Stimulated activated CD4-positive, alpha-beta T cell treated with anti-CD3 and anti-CD28 coated beads, Interleukin-15, amount 100 ng/mL, for 48 hours (primary cell): Measurements from ENCODE around the gene ADPGK.
"Not testable (repeated sequence)": the region's sequence is repeated elsewhere in the genome, so short reads cannot be mapped to it uniquely, and the experiment has no call there.

ENCODE experiments used
- DNase-seq, 2 donors: peaks; one replicate each; pipeline ENCODE4 v3.0.0-alpha.2; 2020; ENCODE audit warnings: low read depth in 2 of 2

Gene ADPGK

DNA sequence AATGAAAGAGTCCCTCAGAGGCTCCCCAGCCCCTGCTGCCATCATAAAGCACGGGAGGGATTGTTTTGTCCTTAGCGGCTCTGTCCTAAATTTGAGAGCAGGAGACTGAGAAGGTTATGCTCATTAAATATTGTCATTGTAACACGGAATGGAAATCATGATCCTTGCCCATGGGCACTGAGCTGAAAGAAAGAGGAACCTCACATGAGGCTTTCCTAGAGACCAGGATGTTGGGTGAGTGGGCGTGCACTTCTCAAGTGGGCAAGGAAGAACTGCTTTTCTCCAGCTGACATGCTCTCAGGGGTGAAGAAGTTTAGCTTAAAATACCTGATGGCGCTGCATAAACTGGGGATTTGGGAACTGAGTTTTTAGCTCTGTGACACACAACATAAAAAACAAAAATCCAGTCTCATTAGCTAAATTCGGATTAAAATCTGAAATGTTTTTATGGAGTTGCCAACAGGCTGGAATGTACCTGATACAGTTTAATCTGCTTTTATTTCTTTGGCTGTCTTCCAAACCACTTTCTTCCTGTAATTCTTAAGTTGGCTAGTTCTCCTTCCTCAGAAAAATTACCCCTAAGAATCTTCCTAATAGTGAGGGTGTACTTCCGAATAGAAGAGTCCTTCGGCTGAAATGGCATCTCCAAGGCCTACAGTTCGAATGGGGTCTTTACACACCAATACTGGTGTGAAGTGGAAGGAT, 31.7 kb downstream of the ADPGK start:
- no peak for DNase-seq

DNA sequence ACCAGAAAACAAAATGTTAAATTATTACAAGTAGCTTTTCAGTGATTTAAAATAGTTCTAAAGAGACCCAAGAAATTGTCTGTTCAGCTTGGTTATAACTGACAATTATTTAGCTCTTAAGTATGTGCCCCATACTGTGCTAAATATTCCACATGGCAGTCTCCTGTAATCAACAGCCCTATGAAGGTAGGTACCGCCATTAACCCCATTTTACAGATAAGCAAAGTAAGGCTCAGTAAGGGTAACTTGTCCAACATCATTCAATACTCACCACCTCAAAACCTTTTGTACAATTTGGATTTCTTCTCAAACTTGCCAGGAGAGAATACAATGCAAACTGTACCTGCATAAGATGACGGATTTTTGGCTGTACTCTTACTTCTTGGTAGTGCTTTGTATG, 33.9 kb downstream of the ADPGK start:
- DNase-seq = no peak

DNA sequence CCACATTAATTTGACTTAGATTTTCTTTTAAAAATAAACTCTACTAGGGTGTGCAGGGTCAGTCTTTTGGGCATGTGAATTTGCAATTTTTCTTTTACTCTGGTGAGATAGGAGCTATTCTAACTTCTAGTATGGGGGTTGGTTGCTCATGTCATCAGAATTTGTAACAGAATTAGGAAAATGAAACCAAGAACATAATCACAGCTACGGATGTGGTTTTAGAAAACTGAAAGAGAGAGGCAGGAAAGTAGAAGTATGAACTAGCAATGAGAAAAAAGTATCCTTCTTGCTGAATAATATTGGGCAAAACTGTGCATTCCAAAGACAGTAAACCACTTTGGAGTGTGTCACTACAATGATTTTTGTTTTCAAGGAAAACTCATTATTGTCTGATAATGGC, 43.3 kb downstream of the ADPGK start:
- DNase-seq = no peak

DNA sequence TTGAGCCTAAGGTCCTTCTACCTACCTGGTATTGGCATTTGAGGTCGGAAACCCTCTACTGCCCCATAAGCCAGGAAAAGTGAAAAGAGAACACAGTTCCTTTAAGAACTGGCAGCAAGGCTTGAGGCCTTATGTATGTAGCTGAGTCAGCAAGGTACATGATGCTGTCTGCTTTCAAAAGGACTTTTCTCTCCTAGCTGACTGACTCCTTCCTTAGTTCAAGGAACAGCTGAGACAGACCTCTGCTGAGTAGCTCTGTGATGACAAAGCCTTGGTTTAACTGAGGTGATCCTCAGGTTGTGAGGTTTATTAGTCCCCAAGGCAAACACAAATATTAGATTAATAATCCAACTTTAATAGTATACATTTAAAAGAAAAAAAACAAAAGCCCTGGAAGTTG, 45.8 kb downstream of the ADPGK start:
- no peak for DNase-seq

DNA sequence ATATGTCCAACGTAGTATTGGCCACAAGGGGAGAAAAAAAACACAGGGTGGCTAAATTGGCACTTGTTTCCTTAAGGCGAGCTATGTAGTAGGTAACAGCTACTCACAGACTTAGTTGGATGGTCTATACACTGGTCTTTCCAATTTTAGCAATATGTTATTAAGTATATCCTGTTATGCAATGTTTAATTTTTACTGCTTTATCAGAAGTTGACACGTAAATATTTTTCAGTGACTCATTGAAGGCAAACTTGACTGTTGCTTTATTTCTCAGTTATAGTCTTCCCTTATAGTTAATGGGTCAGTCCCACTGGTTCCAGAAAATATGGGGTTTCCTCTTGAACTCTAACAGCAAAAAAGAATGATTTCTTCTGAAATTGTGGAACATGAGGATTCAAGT, 46.5 kb downstream of the ADPGK start:
- DNase-seq = no peak

DNA sequence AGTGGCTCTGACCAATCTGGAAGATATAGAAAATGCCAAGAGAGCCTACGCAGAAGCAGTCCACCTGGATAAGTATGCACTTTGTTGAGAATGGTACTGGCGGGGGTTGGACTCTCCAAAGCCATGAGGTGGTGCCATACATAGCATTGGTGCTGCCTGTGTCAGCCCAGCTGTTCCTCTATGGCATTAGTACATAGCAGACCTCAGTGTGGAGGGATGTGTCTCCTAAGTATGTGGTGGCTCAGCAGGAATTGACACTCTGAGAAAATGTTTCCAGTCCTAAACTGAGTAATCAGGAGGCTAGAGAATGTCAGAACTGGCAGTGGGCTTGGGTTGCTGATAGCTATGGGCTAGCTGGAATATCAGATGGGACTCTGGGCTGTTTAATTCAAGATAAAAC, 48.4 kb downstream of the ADPGK start:
- no peak for DNase-seq

DNA sequence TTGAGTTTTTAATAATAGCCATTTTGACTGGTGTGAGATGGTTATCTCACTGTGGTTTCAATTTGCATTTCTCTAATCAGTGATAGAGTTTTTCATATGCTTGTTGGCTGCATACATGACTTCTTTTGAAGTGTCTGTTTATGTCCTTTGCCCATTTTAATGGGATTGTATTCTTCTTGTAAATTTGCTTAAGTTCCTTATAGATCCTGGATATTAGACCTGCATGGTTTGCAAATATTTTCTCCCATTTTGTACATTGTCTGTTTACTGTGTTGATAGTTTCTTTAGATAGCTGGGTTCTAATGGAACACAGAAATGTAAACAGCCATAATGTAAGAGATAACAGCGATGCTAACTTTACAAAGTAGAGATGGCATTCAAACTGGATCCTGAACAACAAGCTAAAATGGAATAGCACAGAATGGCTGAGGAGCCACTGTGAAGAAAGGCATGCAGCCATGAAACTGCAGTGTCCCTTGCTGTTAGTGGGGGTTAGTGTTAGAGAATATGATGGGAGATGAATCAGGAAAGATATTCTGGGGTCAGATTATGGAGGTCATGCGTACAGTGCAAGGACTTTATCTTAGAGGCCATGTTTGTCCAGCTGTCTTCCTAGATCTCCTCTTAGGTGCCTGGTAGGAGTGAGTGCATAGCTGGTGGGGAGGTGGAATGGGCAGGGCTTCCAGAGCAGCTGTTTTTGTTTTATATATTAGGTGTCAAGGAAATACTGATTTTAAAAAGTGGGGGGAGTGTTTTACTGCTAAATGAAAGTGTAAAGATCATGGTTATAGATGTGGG, 49.4 kb downstream of the ADPGK start:
- DNase-seq = no peak

DNA sequence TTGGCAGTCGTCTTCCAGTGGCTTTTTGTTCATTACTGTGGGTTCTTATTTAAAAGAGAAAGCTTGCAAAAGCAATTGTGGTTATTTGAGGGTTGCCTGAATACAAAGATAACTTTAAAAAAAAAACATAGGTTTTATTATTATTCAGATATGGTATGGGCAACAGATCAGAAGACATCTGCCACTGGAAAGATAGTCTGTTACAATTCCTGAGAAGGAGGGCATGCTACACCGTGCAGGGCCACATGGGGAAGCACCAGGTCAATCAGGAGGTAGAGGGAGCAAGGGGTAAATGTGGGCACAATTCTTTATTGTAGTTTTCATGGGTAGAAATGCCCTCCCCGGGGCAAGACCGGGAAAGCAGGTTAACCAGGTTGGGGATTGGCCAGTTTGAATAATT, 51.0 kb downstream of the ADPGK start:
- DNase-seq = no peak

DNA sequence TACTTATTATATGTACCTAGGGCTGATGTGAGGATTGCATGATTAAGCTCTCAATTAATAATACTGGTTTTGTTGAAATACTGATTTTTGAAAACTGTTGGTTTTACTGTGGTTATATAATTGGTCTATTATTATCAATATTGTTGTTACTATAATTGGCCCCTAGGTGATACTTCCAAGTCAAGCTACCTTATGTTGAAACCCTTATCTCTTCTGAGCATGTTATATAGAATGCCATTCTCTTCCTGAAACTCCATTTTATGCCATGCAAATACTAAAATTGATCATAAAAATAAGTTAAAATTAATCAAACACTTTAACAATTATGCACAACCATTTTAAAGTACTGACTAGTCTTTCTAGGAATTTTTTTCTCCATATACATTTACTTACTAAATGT, 51.5 kb downstream of the ADPGK start:
- no peak for DNase-seq

DNA sequence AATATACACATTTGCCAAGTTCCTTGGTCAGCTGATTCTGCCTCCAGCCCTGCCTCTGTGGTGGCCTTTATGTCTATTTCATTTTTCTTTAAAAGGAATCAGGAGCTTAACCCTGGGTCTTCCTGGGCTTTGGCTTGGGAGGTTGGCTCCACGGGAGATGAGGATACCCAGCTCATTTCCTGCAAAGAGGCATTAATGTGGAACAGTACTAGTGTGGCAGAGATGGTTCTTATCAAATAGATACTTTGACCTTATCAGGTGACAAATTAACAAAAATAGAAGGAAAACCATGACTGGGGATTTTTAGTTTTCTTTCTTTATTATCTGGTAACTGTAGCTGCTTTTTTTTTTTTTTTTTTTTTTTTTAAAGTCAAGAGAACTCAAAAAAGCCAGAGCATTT, 54.7 kb downstream of the ADPGK start:
- DNase-seq = no peak

DNA sequence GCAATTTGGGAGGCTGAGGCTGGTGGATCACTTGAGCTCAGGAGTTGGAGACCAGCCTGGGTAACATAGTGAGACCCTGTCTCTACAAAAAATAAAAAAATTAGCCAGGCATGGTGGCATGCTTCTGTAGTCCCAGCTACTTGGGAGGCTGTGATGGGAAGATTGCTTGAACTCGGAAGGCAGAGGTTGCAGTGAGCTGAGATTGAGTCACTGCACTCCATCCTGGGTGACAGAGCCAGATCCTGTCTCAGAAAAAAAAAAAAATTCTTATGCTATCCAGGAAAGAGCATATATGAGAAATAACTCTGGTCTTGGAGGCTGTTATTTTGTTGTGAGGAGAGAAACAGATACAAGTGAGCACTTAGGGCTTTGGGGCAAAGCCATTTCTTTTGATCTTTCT, 55.3 kb downstream of the ADPGK start:
- not testable (repeated sequence) for DNase-seq

DNA sequence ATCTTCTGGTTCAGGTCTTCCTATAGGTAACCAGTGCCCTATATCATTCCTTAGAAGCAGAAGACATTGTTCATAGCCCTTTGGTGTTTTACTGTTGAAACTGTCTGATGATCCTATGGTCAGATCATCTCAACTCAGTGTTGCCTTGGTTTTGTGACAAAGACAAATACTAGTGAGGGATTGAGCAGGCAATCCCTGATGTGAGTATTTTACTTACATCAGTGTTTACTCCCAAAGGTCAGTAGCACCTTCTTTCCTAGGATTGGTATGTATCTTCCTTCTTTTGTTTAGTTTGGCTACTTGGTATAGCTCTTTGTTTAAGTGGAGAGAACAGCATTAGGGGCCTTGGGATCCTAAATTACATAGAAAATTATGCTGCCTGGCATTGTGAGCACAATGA, 56.4 kb downstream of the ADPGK start:
- DNase-seq = no peak

DNA sequence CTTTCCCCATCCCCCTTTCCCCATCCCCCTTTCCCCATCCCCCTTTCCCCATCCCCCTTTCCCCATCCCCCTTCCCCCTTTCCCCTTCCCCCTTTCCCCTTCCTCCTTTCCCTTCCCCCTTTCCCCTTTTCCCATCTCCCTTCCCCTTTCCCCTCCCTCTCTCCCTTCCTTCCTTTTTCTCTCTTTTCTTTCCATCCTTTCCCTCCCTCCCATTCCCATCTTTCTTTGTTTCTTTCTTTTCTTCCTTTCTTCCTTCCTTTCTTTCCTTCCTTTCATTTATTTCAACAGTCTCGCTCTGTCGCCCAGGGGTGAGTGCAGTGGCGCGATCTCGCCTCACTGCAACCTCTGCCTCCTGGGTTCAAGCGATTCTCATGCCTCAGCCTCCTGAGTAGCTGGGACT, 57.7 kb downstream of the ADPGK start:
- not testable (repeated sequence) for DNase-seq

DNA sequence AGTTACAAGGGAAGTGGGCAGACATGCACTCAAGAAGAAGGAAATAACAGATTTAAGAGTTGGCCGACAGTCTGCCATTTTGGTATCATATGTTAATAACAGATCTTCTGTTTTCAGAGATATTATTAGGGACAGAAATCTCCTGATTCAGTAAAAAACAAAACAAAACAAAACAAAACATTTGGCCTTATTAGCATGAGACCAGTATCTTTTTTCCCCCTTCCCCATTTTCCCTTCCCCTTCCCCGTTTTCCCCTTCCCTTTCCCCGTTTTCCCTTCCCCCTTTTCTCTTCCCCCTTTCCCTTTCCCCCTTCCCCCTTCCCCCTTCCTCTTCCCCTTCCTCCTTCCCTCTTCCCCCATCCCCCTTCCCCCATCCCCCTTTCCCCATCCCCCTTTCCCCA, 58.1 kb downstream of the ADPGK start:
- no peak for DNase-seq

DNA sequence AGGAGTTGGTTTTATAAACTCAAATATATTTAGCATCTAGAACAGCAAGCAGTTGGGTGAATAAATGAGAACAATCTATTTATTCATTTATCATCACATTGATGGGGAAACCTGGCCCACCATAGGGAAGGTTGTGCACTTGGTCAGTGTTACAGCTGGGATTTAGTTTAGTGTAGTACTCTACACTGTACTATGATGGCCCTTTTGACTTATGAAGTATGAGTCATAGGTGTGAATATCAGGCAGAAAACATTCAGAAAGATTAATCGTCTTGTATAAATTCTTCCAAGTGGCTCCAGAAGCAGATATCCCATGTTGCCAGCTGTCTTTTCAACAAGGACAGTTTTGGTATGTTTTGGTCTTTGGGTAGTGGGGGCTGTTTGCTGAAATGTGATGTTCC, 59.5 kb downstream of the ADPGK start:
- DNase-seq = no peak

DNA sequence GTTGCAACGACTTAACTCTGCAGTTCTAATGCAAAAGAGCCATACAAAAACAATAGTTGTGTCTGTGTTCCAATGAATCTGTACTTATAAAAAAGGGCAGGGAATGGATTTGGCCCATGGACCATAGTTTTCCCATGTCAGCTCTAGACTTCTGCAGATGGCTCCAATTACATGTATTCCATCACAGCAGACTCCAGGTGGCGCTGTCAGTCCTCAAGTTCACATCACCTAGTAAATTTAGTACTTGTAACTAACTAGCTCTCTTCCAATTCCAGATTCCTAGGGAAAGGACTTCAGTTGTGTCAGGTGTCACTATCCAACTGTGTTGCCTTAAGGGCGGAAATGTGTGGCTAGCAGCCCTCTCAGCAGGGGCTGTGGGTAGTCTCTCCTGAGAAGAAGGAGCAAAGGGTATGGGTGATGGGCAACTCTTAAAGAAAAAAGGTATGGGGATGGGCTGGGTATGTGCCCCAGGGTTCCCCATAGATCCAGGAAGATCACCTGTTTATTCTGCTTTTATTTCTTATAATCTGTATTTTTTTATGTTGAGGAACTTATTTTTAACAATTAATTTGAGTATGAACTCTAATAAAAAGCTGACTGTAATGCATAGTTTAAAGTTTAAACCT, 61.4 kb downstream of the ADPGK start:
- DNase-seq = peak; percentile 44 to 54

DNA sequence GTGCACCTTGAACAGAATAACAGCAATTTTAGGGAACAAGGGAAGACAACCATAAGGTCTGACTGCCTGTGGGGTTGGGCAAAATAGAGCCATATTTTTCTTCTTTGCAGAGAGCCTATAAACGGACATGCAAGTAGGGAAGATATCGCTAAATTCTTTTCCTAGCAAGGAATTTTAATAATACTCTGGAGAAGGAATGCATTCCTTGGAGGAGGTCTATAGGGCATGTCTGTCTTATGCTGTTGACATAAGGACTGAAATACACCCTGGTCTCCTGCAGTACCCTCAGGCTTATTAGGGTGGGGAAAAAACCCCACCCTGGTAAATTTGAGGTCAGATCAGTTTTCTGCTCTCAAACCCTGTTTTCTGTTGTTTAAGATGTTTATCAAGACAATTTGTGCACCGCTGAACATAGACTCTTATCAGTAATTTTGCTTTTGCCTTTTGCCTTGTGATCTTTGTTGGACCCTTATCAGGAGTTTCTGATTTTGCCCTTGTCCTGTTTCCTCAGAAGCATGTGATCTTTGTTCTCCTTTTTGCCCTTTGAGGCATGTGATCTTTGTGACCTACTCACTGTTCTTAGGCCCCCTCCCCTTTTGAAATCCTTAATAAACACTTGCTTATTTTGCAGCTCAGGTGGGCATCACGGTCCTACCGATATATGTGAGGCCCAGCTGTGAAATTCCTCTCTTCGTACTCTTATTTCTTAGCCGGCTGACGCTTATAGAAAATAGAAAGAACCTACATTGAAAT, 74.8 kb downstream of the ADPGK start:
- DNase-seq = not testable (repeated sequence)

DNA sequence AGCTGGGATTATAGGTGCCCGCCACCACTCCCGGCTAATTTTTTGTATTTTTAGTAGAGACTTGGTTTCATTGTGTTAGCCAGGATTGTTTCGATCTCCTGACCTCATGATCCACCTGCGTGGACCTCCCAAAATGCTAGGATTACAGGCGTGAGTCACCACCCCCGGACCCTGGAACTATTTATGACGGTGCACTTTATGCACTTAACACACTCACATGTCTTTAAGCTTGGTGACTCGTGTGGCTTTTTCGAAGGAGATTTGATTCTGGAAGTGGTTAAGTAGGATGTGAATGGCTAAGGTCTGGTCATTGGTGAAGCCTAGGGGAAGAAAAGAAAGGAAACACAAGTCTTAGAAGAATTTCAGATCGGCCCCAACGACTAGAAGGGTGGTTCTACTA, 77.3 kb downstream of the ADPGK start:
- no peak for DNase-seq
